ENCODE data around the gene DDIAS. TPM values are rescaled to one million over a fixed set of nuclear protein-coding genes. Genes with fewer than 3 reads are reported as not detected.
"Not testable (repeated sequence)": the region's sequence is repeated elsewhere in the genome, so short reads cannot be mapped to it uniquely, and the experiment has no call there.

The DDIAS gene, protein sequence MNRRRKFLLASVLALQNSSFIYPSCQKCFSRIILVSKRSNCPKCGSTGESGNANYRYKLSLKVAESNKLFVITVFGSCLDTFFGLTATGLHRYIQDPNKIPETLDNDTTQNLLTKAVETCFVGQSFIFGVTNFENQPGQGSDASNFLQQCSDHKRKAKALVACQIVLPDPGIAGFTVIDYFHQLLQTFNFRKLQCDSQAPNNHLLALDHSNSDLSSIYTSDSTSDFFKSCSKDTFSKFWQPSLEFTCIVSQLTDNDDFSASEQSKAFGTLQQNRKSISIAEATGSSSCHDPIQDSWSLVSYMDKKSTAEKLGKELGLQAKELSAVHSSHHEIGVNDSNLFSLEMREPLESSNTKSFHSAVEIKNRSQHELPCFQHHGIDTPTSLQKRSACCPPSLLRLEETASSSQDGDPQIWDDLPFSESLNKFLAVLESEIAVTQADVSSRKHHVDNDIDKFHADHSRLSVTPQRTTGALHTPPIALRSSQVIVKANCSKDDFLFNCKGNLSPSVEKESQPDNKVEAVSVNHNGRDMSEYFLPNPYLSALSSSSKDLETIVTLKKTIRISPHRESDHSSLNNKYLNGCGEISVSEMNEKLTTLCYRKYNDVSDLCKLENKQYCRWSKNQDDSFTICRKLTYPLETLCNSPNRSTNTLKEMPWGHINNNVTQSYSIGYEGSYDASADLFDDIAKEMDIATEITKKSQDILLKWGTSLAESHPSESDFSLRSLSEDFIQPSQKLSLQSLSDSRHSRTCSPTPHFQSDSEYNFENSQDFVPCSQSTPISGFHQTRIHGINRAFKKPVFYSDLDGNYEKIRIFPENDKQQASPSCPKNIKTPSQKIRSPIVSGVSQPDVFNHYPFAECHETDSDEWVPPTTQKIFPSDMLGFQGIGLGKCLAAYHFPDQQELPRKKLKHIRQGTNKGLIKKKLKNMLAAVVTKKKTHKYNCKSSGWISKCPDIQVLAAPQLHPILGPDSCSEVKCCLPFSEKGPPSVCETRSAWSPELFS
- total RNA-seq = 1 to 10 TPM in 5 of 9 donors, under 1 TPM in 4; 0.17 to 2.7 (median 1.0) TPM
- polyA plus RNA-seq = 1 to 10 TPM in 1 of 3 donors, under 1 TPM in 2; 0.27 to 1.4 (median 0.48) TPM
- long read RNA-seq, donor 1, partial matches to known transcripts = 0 of 1 reads
- long read RNA-seq, donor 1, other reads (novel, unspliced or antisense) = 0 of 1 reads
- long read RNA-seq, donor 2 = 0 reads
- long read RNA-seq, donor 3, partial matches to known transcripts = 0 of 1 reads
- long read RNA-seq, donor 3, other reads (novel, unspliced or antisense) = 0 of 1 reads
- long read RNA-seq, donor 4 = 0 reads
- long read RNA-seq, donor 5 = 0 reads
- long read RNA-seq, donor 6 = 0 reads
- long read RNA-seq, donor 7 = 0 reads
- long read RNA-seq, donor 8, partial matches to known transcripts = 0 of 2 reads
- long read RNA-seq, donor 8, other reads (novel, unspliced or antisense) = 0 of 2 reads
- long read RNA-seq, donor 9 = 0 reads
- long read RNA-seq, donor 10, partial matches to known transcripts = 0 of 1 reads
- long read RNA-seq, donor 10, other reads (novel, unspliced or antisense) = 0 of 1 reads

DNA sequence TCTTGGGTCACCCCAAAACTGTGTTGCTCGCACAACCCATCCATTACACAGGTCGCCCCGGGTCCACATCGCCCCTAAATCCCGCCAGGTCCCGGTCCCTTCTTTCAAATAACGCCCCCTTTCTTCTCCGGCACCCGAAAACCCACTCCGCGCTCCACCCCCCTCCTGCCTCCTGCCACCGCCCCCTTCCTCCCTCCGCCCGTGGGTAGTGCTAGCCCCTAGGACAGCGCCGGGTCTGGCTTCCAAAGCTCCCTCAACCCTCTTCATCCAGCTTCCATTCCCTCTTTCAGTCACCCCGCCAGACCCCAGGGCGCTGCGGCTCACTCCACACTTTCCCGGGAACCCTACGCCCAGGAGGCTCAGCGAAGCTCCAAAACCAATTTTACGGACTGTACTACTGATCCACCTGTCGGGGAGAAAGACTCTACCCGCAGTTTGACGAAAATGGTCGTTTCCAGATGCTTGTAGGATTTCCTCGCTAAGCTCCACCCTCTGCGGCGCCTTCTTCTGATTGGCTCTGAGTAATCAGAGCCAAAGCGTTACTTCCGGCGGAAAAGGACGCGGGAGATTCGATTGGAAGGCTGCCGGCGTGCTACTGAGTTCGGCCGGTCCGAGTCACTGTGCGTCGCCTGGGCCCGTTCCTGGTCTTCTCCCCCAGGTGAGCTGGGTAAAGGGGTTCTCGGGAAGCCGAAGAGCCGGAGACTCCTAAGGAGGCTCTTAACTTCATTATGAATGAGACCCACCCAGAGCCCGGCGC is at the start of gene DDIAS:
Gene DDIAS (plus strand): TSS at position 572 of the 757 bp plus-strand sequence. CDS start 13,003 bp downstream, outside the sequence.
- 0 to 1% (median 1%) methylated on average over 30 to 49 of the region's 49 CpGs for whole genome bisulfite sequencing, 4 donors
- intact Hi-C loops (cut with DNase I) = loop anchor here (10.0 kb wide), 3 partner anchors 173 to 353 kb away; partner anchors contain the start of genes PCF11 (in 1 of the 2) and RAB30 (in 1 of the 2)
- peak; percentile 78 to 91 for TF ChIP-seq POLR2A (IDR thresholded peaks at IDR 0.05)
- TF ChIP-seq, protein P1, sequence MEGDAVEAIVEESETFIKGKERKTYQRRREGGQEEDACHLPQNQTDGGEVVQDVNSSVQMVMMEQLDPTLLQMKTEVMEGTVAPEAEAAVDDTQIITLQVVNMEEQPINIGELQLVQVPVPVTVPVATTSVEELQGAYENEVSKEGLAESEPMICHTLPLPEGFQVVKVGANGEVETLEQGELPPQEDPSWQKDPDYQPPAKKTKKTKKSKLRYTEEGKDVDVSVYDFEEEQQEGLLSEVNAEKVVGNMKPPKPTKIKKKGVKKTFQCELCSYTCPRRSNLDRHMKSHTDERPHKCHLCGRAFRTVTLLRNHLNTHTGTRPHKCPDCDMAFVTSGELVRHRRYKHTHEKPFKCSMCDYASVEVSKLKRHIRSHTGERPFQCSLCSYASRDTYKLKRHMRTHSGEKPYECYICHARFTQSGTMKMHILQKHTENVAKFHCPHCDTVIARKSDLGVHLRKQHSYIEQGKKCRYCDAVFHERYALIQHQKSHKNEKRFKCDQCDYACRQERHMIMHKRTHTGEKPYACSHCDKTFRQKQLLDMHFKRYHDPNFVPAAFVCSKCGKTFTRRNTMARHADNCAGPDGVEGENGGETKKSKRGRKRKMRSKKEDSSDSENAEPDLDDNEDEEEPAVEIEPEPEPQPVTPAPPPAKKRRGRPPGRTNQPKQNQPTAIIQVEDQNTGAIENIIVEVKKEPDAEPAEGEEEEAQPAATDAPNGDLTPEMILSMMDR (IDR thresholded peaks at IDR 0.05) = no peak
- H3K9me3 ChIP-seq (replicated peaks in 1 of 3) = no peaks in the 10 kb centered on the region
- H3K27me3 ChIP-seq = no peaks in the 10 kb centered on the region
- peak within 1 kb of the TSS; percentile 79 to 95 (median 93) for H3K27ac ChIP-seq
- H3K36me3 ChIP-seq (replicated peaks in 1 of 2) = no peaks in the 10 kb centered on the region
- H3K4me3 ChIP-seq = peak within 1 kb of the TSS; percentile 7 to 83 (median 57)
- H3K4me1 ChIP-seq (replicated peaks in 1 of 2) = peaks cover 9 to 27% of the 10 kb centered on the region in 2 donors
- peak; percentile 95 to 99 (median 98) for DNase-seq

DNA sequence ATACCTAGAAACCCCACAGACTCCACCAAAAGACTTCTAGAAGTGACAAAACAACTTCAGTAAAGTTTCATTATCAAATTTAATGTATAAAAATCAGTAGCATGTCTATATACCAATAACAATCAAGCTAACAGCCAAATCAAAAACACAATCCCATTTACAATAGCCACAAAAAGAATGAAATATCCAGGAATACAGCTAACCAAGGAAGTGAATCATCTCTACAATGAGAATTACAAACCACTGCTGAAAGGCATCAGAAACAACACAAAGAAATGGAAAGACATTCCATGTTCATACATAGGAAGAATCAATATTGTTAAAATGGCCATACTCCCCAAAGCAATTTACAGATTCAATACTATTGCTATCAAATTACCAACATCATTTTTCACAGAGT is 47.3 kb upstream of the DDIAS start:
- Histone ChIP-seq H3K36me3 (replicated peaks in 1 of 2) (peaks cover 0 to 3% of the 10 kb centered on the region in 2 donors), H3K4me1 (replicated peaks in 1 of 2) (peaks cover 4 to 19% of the 10 kb centered on the region in 2 donors), H3K9me3 (replicated peaks in 1 of 3) (no peaks in the 10 kb centered on the region), H3K27me3 (no peaks in the 10 kb centered on the region), H3K4me3 (no peak overlapping the region), H3K27ac (no peak overlapping the region)
- no peak for DNase-seq
- intact Hi-C loops (cut with DNase I) = no loop called here
- TF ChIP-seq, protein P1 (IDR thresholded peaks at IDR 0.05) = no peak
- no peak for TF ChIP-seq POLR2A (IDR thresholded peaks at IDR 0.05)

DNA sequence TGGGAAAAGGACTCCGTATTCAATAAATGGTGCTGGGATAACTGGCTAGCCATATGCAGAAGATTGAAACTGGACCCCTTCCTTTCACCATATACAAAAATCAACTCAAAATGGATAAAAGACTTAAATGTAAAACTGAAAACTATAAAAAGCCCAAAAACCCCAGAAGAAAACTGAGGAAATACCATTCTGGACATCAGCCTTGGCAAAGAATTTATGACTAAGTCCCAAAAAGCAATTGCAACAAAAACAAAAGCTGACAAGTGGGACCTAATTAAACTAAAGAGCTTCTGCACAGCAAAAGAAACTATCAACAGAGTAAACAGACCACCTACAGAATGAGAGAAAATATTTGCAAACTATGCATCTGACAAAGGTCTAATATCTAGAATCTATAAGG is 46.6 kb upstream of the DDIAS start:
- H3K27me3 ChIP-seq; H3K4me3 ChIP-seq; intact Hi-C loops (cut with DNase I); H3K27ac ChIP-seq; H3K36me3 ChIP-seq (replicated peaks in 1 of 2); DNase-seq; H3K9me3 ChIP-seq (replicated peaks in 1 of 3): not testable (repeated sequence)
- 92 to 100% (median 96%) methylated on average over 1 of the region's 1 CpG for WGBS, 4 donors
- peaks cover 7 to 19% of the 10 kb centered on the region in 2 donors for H3K4me1 ChIP-seq (replicated peaks in 1 of 2)

DNA sequence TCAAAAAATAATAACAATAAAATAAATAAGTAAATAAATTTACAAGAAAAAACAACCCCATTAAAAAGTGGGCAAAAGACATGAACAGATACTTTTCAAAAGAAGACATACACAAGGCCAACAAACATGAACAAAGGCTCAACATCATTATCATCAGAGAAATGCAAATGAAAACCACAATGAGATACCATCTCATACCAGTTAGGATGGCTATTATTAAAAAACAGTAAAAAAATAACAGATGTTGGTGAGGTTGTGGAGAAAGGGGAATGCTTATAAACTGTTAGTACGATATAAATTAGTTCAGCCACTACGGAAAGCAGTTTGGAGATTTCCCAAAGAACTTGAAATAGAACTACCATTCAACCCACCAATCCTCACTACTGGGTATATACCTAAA is 45.9 kb upstream of the DDIAS start:
- H3K36me3 ChIP-seq (replicated peaks in 1 of 2) = no peaks in the 10 kb centered on the region
- H3K4me3 ChIP-seq = no peak overlapping the region
- H3K27ac ChIP-seq = no peak overlapping the region
- TF ChIP-seq, protein P1 (IDR thresholded peaks at IDR 0.05) = no peak
- intact Hi-C loops (cut with DNase I) = no loop called here
- peaks cover 7 to 19% of the 10 kb centered on the region in 2 donors for H3K4me1 ChIP-seq (replicated peaks in 1 of 2)
- H3K27me3 ChIP-seq = no peaks in the 10 kb centered on the region
- WGBS, 4 donors = 95 to 98% (median 96%) methylated on average over 2 of the region's 2 CpGs
- H3K9me3 ChIP-seq (replicated peaks in 1 of 3) = no peaks in the 10 kb centered on the region
- no peak for DNase-seq
